Embryonic facial prominence (tissue), 1 donor: ENCODE measurements around the gene AAMDC.
"Not testable (repeated sequence)": the region's sequence is repeated elsewhere in the genome, so short reads cannot be mapped to it uniquely, and the experiment has no call there.

Source experiments
- DNase-seq: peaks from one replicate; pipeline ENCODE4 v3.0.0-alpha.2; 2016; ENCODE audit errors: extremely low spot score

AAMDC gene

GRCh38 chr11:77886401-77886800 lies 65.5 kb downstream of the AAMDC start:
- DNase-seq, result no peak

- not testable (repeated sequence) for DNase-seq
Observed at GRCh38 chr11:77889045-77889444, 68.1 kb downstream of the AAMDC start.

GRCh38 chr11:77890100-77890614 lies 69.2 kb downstream of the AAMDC start:
- not testable (repeated sequence) for DNase-seq

- DNase-seq, result not testable (repeated sequence)
Observed at GRCh38 chr11:77890619-77891056, 69.7 kb downstream of the AAMDC start.

GRCh38 chr11:77891256-77891655 lies 70.3 kb downstream of the AAMDC start:
- DNase-seq, result not testable (repeated sequence)

GRCh38 chr11:77891703-77892102 lies 70.8 kb downstream of the AAMDC start:
- DNase-seq, result not testable (repeated sequence)

- not testable (repeated sequence) for DNase-seq
Observed at GRCh38 chr11:77894949-77895348, 74.0 kb downstream of the AAMDC start.

- DNase-seq, result no peak
Observed at GRCh38 chr11:77908835-77909234, 87.9 kb downstream of the AAMDC start.

- DNase-seq, result no peak
Observed at GRCh38 chr11:77909277-77909676, 88.3 kb downstream of the AAMDC start.

- not testable (repeated sequence) for DNase-seq
Observed at GRCh38 chr11:77910828-77911227, 89.9 kb downstream of the AAMDC start.

GRCh38 chr11:77913608-77914306 lies 92.8 kb downstream of the AAMDC start:
- not testable (repeated sequence) for DNase-seq

GRCh38 chr11:77914307-77914791 lies 93.4 kb downstream of the AAMDC start:
- DNase-seq, result not testable (repeated sequence)

- DNase-seq, result not testable (repeated sequence)
Observed at GRCh38 chr11:77917713-77918112, 96.8 kb downstream of the AAMDC start.
